ENCODE measurements around the gene RAB39A. TPM values are rescaled to one million over a fixed set of nuclear protein-coding genes. Genes with fewer than 3 reads are reported as not detected.
"Not testable (repeated sequence)": the region's sequence is repeated elsewhere in the genome, so short reads cannot be mapped to it uniquely, and the experiment has no call there.

Gene RAB39A
- 1 to 10 TPM in 2 of 6 experiments, under 1 TPM in 3, not detected in 1; 0.42 to 1.2 (median 0.72) TPM for total RNA-seq
- long read RNA-seq = 0 reads

GRCh38 chr11:107928046-107928766 lies at the start of gene RAB39A:
Gene RAB39A (plus strand): TSS chr11:107928448. CDS start chr11:107928569, 121 bp downstream.
- ATAC-seq = peak; percentile 91 to 96 (median 94)
- DNase-seq = peak; percentile 64 to 87 (median 81)
- H3K4me1 ChIP-seq = peaks cover 0 to 7% (median 0%) of the 10 kb centered on the region in 4 donors
- no peaks in the 10 kb centered on the region for H3K36me3 ChIP-seq
- 5% methylated on average over 11 of the region's 61 CpGs for WGBS (ENCODE audit: insufficient coverage, low coverage, low lambda C conversion rate, missing lambda C conversion rate)
- intact Hi-C loops (cut with DNase I) = no loop called here
- peaks cover 0 to 9% of the 10 kb centered on the region in 2 donors for H3K27me3 ChIP-seq
- H3K4me3 ChIP-seq = peak within 1 kb of the TSS; percentile 29 to 43 (median 35)
- no peak for TF ChIP-seq POLR2A (IDR thresholded peaks at IDR 0.05)
- TF ChIP-seq CTCF (IDR thresholded peaks at IDR 0.05) = no peak
- H3K27ac ChIP-seq = peak within 1 kb of the TSS in 1 of 3 donors; percentile 33
- no peaks in the 10 kb centered on the region for H3K9me3 ChIP-seq

GRCh38 chr11:107881471-107881870 lies 46.8 kb upstream of the RAB39A start:
- WGBS (ENCODE audit: insufficient coverage, low coverage, low lambda C conversion rate, missing lambda C conversion rate) = 67% methylated on average over 8 of the region's 9 CpGs
- H3K36me3 ChIP-seq; H3K27ac ChIP-seq; H3K4me3 ChIP-seq; ATAC-seq; H3K9me3 ChIP-seq; DNase-seq; H3K27me3 ChIP-seq; intact Hi-C loops (cut with DNase I); H3K4me1 ChIP-seq: not testable (repeated sequence)

- H3K27ac ChIP-seq = no peak overlapping the region
- no peaks in the 10 kb centered on the region for H3K9me3 ChIP-seq
- no peak overlapping the region for H3K4me3 ChIP-seq
- H3K4me1 ChIP-seq = no peaks in the 10 kb centered on the region
- WGBS (ENCODE audit: insufficient coverage, low coverage, low lambda C conversion rate, missing lambda C conversion rate) = 85% methylated on average over 2 of the region's 3 CpGs
- no peak for DNase-seq
- TF ChIP-seq POLR2A (IDR thresholded peaks at IDR 0.05) (no peak), CTCF (IDR thresholded peaks at IDR 0.05) (no peak)
- H3K27me3 ChIP-seq = no peaks in the 10 kb centered on the region
- H3K36me3 ChIP-seq = no peaks in the 10 kb centered on the region
- intact Hi-C loops (cut with DNase I) = no loop called here
- no peak for ATAC-seq
These were observed 46.0 kb upstream of the RAB39A start for GRCh38 chr11:107882095-107882820.

- TF ChIP-seq CTCF (IDR thresholded peaks at IDR 0.05) (peak; percentile 12 to 33 (median 28)), POLR2A (IDR thresholded peaks at IDR 0.05) (no peak)
- H3K4me1 ChIP-seq = no peaks in the 10 kb centered on the region
- no peaks in the 10 kb centered on the region for H3K36me3 ChIP-seq
- ATAC-seq (peak in 3 of 4 donors; percentile 36 to 58 (median 44)), DNase-seq (no peak)
- no peak overlapping the region for H3K27ac ChIP-seq
- no peaks in the 10 kb centered on the region for H3K27me3 ChIP-seq
- 16% methylated on average over 1 of the region's 1 CpG for WGBS (ENCODE audit: insufficient coverage, low coverage, low lambda C conversion rate, missing lambda C conversion rate)
- intact Hi-C loops (cut with DNase I) = no loop called here
- H3K4me3 ChIP-seq = no peak overlapping the region
- no peaks in the 10 kb centered on the region for H3K9me3 ChIP-seq
These were observed 30.0 kb upstream of the RAB39A start for GRCh38 chr11:107898270-107898669.

- TF ChIP-seq POLR2A (IDR thresholded peaks at IDR 0.05) = no peak
- TF ChIP-seq CTCF (IDR thresholded peaks at IDR 0.05) = no peak
- no peak for ATAC-seq
- 59% methylated on average over 13 of the region's 23 CpGs for WGBS (ENCODE audit: insufficient coverage, low coverage, low lambda C conversion rate, missing lambda C conversion rate)
- H3K4me1 ChIP-seq = no peaks in the 10 kb centered on the region
- no peak overlapping the region for H3K4me3 ChIP-seq
- no peaks in the 10 kb centered on the region for H3K9me3 ChIP-seq
- intact Hi-C loops (cut with DNase I) = no loop called here
- no peaks in the 10 kb centered on the region for H3K36me3 ChIP-seq
- H3K27me3 ChIP-seq = no peaks in the 10 kb centered on the region
- no peak for DNase-seq
- H3K27ac ChIP-seq = no peak overlapping the region
These were observed 20.0 kb upstream of the RAB39A start for GRCh38 chr11:107908211-107908610.

- ATAC-seq; H3K4me3 ChIP-seq; H3K9me3 ChIP-seq; H3K36me3 ChIP-seq; H3K4me1 ChIP-seq; H3K27me3 ChIP-seq; DNase-seq; H3K27ac ChIP-seq; intact Hi-C loops (cut with DNase I): not testable (repeated sequence)
- no CpG with 5 or more reads among the region's 38 CpGs for WGBS (ENCODE audit: insufficient coverage, low coverage, low lambda C conversion rate, missing lambda C conversion rate)
These were observed 15.8 kb upstream of the RAB39A start for GRCh38 chr11:107912415-107912814.
